ENCODE measurements around the gene COPA. TPM values are rescaled to one million over a fixed set of nuclear protein-coding genes. Genes with fewer than 3 reads are reported as not detected.

Gene COPA
- total RNA-seq, 3 donors from 2014 or later = 138 to 170 (median 153) TPM

DNA sequence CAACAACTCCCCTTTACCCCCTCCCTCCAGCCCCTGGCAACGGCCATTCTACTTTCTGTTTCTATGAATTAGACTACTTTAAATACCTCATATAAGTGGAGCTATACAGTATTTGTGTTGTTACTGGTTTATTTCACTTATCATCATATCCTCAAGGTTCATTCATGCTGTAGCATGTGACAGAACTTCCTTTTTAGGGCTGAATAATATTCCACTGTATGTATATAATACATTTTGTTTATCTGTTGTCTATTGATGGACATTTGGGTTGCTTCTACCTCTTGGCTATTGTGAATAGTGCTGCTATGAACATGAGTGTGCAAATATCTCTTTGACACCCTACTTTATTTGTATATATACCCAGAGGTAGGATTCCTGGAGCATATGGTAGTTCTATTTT is 26.0 kb upstream of the COPA start:
- no peaks in the 10 kb centered on the region for H3K36me3 ChIP-seq
- H3K4me3 ChIP-seq = no peak overlapping the region
- DNase-seq (ENCODE audit: low spot score in 2 of 2) = no peak
- no peaks in the 10 kb centered on the region for H3K4me1 ChIP-seq
- TF ChIP-seq, protein P1, sequence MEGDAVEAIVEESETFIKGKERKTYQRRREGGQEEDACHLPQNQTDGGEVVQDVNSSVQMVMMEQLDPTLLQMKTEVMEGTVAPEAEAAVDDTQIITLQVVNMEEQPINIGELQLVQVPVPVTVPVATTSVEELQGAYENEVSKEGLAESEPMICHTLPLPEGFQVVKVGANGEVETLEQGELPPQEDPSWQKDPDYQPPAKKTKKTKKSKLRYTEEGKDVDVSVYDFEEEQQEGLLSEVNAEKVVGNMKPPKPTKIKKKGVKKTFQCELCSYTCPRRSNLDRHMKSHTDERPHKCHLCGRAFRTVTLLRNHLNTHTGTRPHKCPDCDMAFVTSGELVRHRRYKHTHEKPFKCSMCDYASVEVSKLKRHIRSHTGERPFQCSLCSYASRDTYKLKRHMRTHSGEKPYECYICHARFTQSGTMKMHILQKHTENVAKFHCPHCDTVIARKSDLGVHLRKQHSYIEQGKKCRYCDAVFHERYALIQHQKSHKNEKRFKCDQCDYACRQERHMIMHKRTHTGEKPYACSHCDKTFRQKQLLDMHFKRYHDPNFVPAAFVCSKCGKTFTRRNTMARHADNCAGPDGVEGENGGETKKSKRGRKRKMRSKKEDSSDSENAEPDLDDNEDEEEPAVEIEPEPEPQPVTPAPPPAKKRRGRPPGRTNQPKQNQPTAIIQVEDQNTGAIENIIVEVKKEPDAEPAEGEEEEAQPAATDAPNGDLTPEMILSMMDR (IDR thresholded peaks at IDR 0.05) = no peak
- no peak for TF ChIP-seq POLR2A (IDR thresholded peaks at IDR 0.05)
- no peak for TF ChIP-seq POLR2AphosphoS5 (IDR thresholded peaks at IDR 0.05)
- intact Hi-C loops (cut with DNase I; ENCODE audit: low total_unique reads) = no loop called here
- no peaks in the 10 kb centered on the region for H3K27me3 ChIP-seq
- H3K27ac ChIP-seq = no peak overlapping the region
- no peaks in the 10 kb centered on the region for H3K9me3 ChIP-seq

- H3K9me3 ChIP-seq = no peaks in the 10 kb centered on the region
- intact Hi-C loops (cut with DNase I; ENCODE audit: low total_unique reads) = no loop called here
- no peaks in the 10 kb centered on the region for H3K36me3 ChIP-seq
- H3K4me3 ChIP-seq = no peak overlapping the region
- TF ChIP-seq, protein P1 (IDR thresholded peaks at IDR 0.05) = no peak
- TF ChIP-seq POLR2AphosphoS5 (IDR thresholded peaks at IDR 0.05) = no peak
- TF ChIP-seq POLR2A (IDR thresholded peaks at IDR 0.05) = no peak
- H3K4me1 ChIP-seq = no peaks in the 10 kb centered on the region
- no peaks in the 10 kb centered on the region for H3K27me3 ChIP-seq
- DNase-seq (ENCODE audit: low spot score in 2 of 2) = no peak
- H3K27ac ChIP-seq = no peak overlapping the region
These were observed 25.2 kb upstream of the COPA start for GRCh38 chr1:160367934-160368923.

DNA sequence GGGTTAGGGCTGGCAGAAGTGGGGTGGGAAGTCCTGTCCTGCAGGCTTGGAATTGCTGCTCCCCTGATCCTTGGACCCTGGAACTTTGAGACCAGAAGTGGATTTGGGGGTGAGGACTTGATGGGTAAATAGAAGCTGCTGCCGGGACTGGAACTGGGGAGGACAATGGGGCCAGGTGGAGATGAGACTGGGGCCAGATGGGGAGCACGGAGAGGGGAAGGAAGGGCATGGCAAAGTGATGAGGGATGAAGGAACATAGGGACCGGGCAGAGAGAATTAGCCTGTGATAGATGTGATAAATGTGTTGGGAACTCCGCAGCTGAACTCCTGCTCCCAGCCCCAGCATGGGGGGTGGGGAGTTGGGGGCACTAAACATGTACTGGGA is 24.5 kb upstream of the COPA start:
- intact Hi-C loops (cut with DNase I; ENCODE audit: low total_unique reads) = no loop called here
- Histone ChIP-seq H3K4me1 (no peaks in the 10 kb centered on the region), H3K27me3 (no peaks in the 10 kb centered on the region), H3K4me3 (no peak overlapping the region), H3K9me3 (no peaks in the 10 kb centered on the region), H3K27ac (no peak overlapping the region), H3K36me3 (no peaks in the 10 kb centered on the region)
- TF ChIP-seq POLR2AphosphoS5 (IDR thresholded peaks at IDR 0.05) = no peak
- TF ChIP-seq, protein P1 (IDR thresholded peaks at IDR 0.05) = no peak
- no peak for TF ChIP-seq POLR2A (IDR thresholded peaks at IDR 0.05)
- no peak for DNase-seq (ENCODE audit: low spot score in 2 of 2)

DNA sequence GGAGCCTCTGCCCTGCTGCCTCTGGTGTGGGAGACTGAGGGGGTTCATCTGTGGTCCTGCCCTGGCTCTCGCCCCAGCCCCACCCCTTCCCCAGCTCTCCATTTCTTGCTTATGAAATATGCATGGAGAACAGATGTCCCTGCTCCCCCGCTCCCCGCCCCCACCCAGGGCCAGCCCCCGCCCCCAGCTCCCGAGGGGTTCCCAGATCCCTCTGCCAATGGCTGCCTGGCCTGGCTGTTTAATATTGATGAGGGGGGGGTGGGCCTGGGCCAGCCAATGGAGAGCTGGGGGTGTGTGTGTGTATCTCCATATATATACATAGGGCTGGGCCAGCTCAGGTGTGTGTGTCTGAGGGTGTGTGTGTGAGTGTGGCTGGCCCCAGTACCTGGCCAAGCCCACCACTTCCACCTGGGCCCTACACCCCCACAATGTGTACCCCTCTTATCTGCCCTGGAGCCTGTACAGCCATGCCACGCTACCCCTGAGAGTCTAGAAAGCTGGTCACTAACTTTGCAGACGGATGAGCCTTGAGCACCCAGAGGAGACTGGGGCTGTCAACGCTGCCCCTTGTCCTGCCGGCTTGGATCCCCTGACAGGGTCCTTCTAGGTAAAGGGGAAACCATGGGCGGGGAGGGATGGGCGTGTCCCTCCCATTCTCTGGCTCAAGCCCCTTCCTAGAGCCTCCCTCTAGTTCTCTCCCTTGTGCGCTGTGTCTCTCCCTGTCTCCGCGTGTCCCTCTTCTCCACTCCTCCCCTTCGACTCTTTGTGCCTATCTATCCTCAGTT is 23.9 kb upstream of the COPA start, which contains the start of gene NHLH1:
NHLH1 (plus strand) TSS at position 341 of the 785 bp plus-strand sequence. CDS start 3,661 bp downstream, outside the sequence.
- intact Hi-C loops (cut with DNase I; ENCODE audit: low total_unique reads) = no loop called here
- DNase-seq (ENCODE audit: low spot score in 2 of 2) = no peak
- H3K4me1 ChIP-seq = no peaks in the 10 kb centered on the region

More for the DNA sequence above, 23.9 kb upstream of the COPA start, which contains the start of gene NHLH1:
- H3K36me3 ChIP-seq = no peaks in the 10 kb centered on the region
- TF ChIP-seq, protein P1 (IDR thresholded peaks at IDR 0.05) = no peak
- TF ChIP-seq POLR2AphosphoS5 (IDR thresholded peaks at IDR 0.05) = no peak
- no peak for TF ChIP-seq POLR2A (IDR thresholded peaks at IDR 0.05)
- no peak within 1 kb of the TSS for H3K27ac ChIP-seq
- H3K4me3 ChIP-seq = no peak within 1 kb of the TSS
- no peaks in the 10 kb centered on the region for H3K27me3 ChIP-seq
- no peaks in the 10 kb centered on the region for H3K9me3 ChIP-seq
